Ascending aorta (tissue), 2 donors: ENCODE results near the gene PANK4. TPM values are rescaled to one million over a fixed set of nuclear protein-coding genes. Genes with fewer than 3 reads are reported as not detected.
"Not testable (repeated sequence)": the region's sequence is repeated elsewhere in the genome, so short reads cannot be mapped to it uniquely, and the experiment has no call there.

ENCODE experiments used
- DNase-seq, 2 donors: peaks; one replicate each; pipeline ENCODE4 v3.0.0-alpha.2; 2019; ENCODE audit warnings: low spot score in 2 of 2
- H3K27ac ChIP-seq, 2 donors: fragments of 200-600 bp; sonication (generic); one replicate each; pipeline ENCODE4 v1.5.1; 2016 to 2017; ENCODE audit warnings: mild to moderate bottlenecking in 1 of 2
- H3K27me3 ChIP-seq: fragments of 200-600 bp; sonication (generic); one replicate; pipeline ENCODE4 v1.5.1; 2017
- H3K36me3 ChIP-seq, 2 donors: fragments of 200-600 bp; sonication (generic); one replicate each; pipeline ENCODE4 v1.5.1; 2016
- H3K4me1 ChIP-seq, 2 donors: fragments of 200-600 bp; sonication (generic); one replicate each; pipeline ENCODE4 v1.5.1; 2016 to 2017; ENCODE audit warnings: mild to moderate bottlenecking in 1 of 2
- H3K4me3 ChIP-seq, 2 donors: fragments of 200-600 bp; sonication (generic); one replicate each; pipeline ENCODE4 v1.5.1; 2016 to 2017; ENCODE audit warnings: mild to moderate bottlenecking in 1 of 2
- H3K9me3 ChIP-seq, 2 donors: fragments of 200-600 bp; sonication (generic); one replicate each; pipeline ENCODE4 v1.5.1; 2016
- CTCF ChIP-seq, 3 experiments: fragments of 200-600 bp in 2 of 3; fragments of 450-650 bp in 1 of 3; sonication (generic) in 2 of 3; IDR thresholded peaks; one replicate each; pipeline ENCODE4 v1.5.1; 2016 to 2019; ENCODE audit warnings: antibody characterized with exemption in 3 of 3, mild to moderate bottlenecking in 1 of 3, moderate library complexity in 1 of 3
- intact Hi-C: fragments of 100-400 bp; cut with DNase I; formaldehyde crosslinking; loops from one replicate; pipeline ENCODE4 v1.15.1; 2023
- total RNA-seq: library from RNA; depleted of rRNA; stranded (reverse); fragments of >200 nt; gene quantifications from one replicate; pipeline ENCODE4 v1.1.0, GENCODE V29; 2016

PANK4 gene
- 80.5 TPM for total RNA-seq

DNA sequence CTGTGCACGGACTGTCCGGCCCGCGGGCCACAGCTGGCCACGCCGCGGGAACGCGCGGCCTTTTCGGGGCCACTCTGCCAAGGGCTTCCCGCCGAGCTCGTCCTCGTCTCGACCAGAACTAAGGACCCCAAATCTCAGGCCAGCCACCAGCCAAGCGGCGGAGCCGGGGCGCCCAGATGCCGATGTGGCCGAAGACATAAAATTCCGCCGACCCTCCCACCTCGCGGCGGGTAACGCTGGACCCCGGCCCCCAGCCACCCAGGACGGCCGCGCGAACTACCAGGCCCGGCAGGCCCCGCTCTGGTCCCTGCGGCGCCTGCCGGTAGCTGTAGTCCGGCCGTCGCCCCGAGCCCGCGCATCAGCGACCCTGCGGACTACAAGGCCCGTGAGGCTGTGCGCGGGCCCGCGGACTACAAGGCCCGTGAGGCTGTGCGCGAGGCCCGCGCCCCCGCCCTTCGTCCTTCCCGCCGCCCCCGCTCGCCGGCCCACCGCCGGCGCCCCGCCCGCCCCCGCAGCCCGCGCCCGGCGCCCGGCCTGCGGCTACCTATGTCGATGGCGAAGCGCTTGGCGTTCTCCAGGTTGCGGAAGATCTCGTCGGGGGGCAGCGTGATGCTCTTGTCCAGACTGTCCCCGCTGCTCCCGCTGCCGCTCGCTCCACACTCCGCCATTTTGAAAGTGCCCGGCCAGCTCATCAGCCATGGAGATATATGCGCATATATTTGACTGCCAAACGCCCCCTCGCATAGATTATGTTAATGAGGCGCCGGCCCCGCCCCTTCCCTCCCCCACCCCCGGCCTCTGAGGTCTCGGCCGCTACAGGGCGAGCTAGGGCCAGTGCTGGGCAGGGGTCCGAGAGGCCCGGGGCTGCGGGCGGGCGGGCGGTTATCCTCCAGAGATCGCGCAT, at the start of gene PANK4:
Gene PANK4, minus strand, starts transcription at position 677 of the 904 bp plus-strand sequence. Its CDS starts 9 bp downstream, at position 668.
- TF ChIP-seq CTCF (IDR thresholded peaks at IDR 0.05), result no peak
- Histone ChIP-seq H3K27me3 (no peaks in the 10 kb centered on the region), H3K9me3 (no peaks in the 10 kb centered on the region), H3K27ac (peak within 1 kb of the TSS; percentile 66 to 68), H3K4me1 (peaks cover 36 to 54% of the 10 kb centered on the region in 2 donors), H3K4me3 (peak within 1 kb of the TSS; percentile 75 to 80), H3K36me3 (peaks cover 3 to 5% of the 10 kb centered on the region in 2 donors)
- peak; percentile 68 to 96 for DNase-seq
- intact Hi-C loops, result loop anchor here (1.0 to 5.0 kb wide), 6 partner anchors 22 to 334 kb away; partner anchors contain the start of genes FAAP20, MORN1, PRXL2B and RER1

- no peak overlapping the region for H3K27ac ChIP-seq
- H3K4me3 ChIP-seq, result no peak overlapping the region
- no peaks in the 10 kb centered on the region for H3K36me3 ChIP-seq
- DNase-seq, result no peak
- intact Hi-C loops, result no loop called here
- no peaks in the 10 kb centered on the region for H3K4me1 ChIP-seq
- TF ChIP-seq CTCF (IDR thresholded peaks at IDR 0.05), result no peak
- H3K9me3 ChIP-seq, result peaks cover 3 to 8% of the 10 kb centered on the region in 2 donors
- no peaks in the 10 kb centered on the region for H3K27me3 ChIP-seq
Observed at GRCh38 chr1:2574350-2574749, 48.0 kb upstream of the PANK4 start.

GRCh38 chr1:2573250-2573920, 47.0 kb upstream of the PANK4 start:
- H3K27me3 ChIP-seq, result no peaks in the 10 kb centered on the region
- intact Hi-C loops, result no loop called here

GRCh38 chr1:2571348-2571747, 45.0 kb upstream of the PANK4 start:
- Histone ChIP-seq H3K36me3 (no peaks in the 10 kb centered on the region), H3K27ac (no peak overlapping the region), H3K4me3 (no peak overlapping the region), H3K27me3 (no peaks in the 10 kb centered on the region), H3K9me3 (peaks cover 3 to 8% of the 10 kb centered on the region in 2 donors), H3K4me1 (no peaks in the 10 kb centered on the region)
- DNase-seq, result no peak
- intact Hi-C loops, result no loop called here
- TF ChIP-seq CTCF (IDR thresholded peaks at IDR 0.05), result no peak

More at GRCh38 chr1:2573250-2573920, 47.0 kb upstream of the PANK4 start:
- peaks cover 3 to 8% of the 10 kb centered on the region in 2 donors for H3K9me3 ChIP-seq
- no peak for DNase-seq
- H3K36me3 ChIP-seq, result no peaks in the 10 kb centered on the region
- no peaks in the 10 kb centered on the region for H3K4me1 ChIP-seq
- H3K27ac ChIP-seq, result no peak overlapping the region
- H3K4me3 ChIP-seq, result no peak overlapping the region
- no peak for TF ChIP-seq CTCF (IDR thresholded peaks at IDR 0.05)

DNA sequence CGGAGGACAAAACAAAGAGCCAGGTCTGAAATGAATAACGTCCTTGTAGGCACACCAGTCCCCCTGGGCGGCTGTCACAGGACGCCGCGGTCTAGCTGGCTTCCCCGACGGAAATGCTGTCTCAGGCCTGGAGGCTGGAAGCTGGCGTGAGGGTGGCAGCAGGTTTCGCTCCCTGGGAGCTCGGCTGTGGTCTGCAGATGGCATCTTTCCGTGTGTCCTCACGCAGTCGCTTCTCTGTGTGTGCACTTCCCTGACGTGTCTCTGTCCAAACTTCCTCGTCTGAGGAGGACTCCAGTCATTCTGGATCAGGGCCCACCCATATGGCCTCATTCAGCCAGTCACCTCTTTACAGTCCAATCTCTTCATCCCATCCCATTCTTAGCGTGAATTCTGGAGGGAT, 43.9 kb upstream of the PANK4 start:
- intact Hi-C loops, result no loop called here
- TF ChIP-seq CTCF (IDR thresholded peaks at IDR 0.05), result no peak
- H3K4me3 ChIP-seq, result no peak overlapping the region
- no peaks in the 10 kb centered on the region for H3K36me3 ChIP-seq
- H3K9me3 ChIP-seq, result peaks cover 3 to 8% of the 10 kb centered on the region in 2 donors
- H3K4me1 ChIP-seq, result no peaks in the 10 kb centered on the region
- H3K27me3 ChIP-seq, result no peaks in the 10 kb centered on the region
- peak in 1 of 2 donors; percentile 59 for DNase-seq
- H3K27ac ChIP-seq, result no peak overlapping the region

GRCh38 chr1:2569703-2570102, 43.3 kb upstream of the PANK4 start:
- H3K36me3 ChIP-seq, H3K27ac ChIP-seq, H3K9me3 ChIP-seq, H3K4me3 ChIP-seq, H3K27me3 ChIP-seq, H3K4me1 ChIP-seq, DNase-seq, intact Hi-C loops: not testable (repeated sequence)
